Endodermal cell (in vitro differentiated cells): ENCODE results near the gene AWAT2. TPM values are rescaled to one million over a fixed set of nuclear protein-coding genes. Genes with fewer than 3 reads are reported as not detected.

Experiments
- DNase-seq: peaks from one replicate; pipeline ENCODE4 v3.0.0-alpha.2; 2017
- H3K27ac ChIP-seq: 2 replicates; pipeline ENCODE4 v1.5.1; 2013; ENCODE audit warnings: mild to moderate bottlenecking, low read depth, low read length, moderate library complexity
- H3K27me3 ChIP-seq: 2 replicates; pipeline ENCODE4 v1.6.1; 2013; ENCODE audit warnings: mild to moderate bottlenecking, low read length, moderate library complexity; ENCODE audit not compliant: insufficient read depth, control insufficient read depth, poor library complexity, severe bottlenecking
- H3K36me3 ChIP-seq: 2 replicates; pipeline ENCODE4 v1.7.0; 2013; ENCODE audit warnings: mild to moderate bottlenecking, low read length, moderate library complexity; ENCODE audit not compliant: control insufficient read depth, insufficient read depth
- H3K4me1 ChIP-seq: one replicate; pipeline ENCODE4 v1.7.0; 2013; ENCODE audit warnings: low read length; ENCODE audit not compliant: control insufficient read depth, insufficient read depth
- H3K4me3 ChIP-seq: 2 replicates; pipeline ENCODE4 v1.5.1; 2013; ENCODE audit warnings: mild to moderate bottlenecking, low read length, moderate library complexity
- H3K9ac ChIP-seq: 2 replicates; pipeline ENCODE4 v1.6.1; 2013; ENCODE audit warnings: mild to moderate bottlenecking, low read length, moderate library complexity; ENCODE audit not compliant: poor library complexity, severe bottlenecking; ENCODE audit errors: extremely low read depth
- H3K9me3 ChIP-seq: 2 replicates; pipeline ENCODE4 v1.6.1; 2013; ENCODE audit warnings: mild to moderate bottlenecking, low read length, moderate library complexity; ENCODE audit not compliant: control insufficient read depth
- H3K27ac Mint-ChIP-seq: 2 replicates; pipeline ENCODE4 v1.8.0; 2020; ENCODE audit warnings: mixed read lengths
- H3K27me3 Mint-ChIP-seq: 2 replicates; pipeline ENCODE4 v1.8.0; 2021; ENCODE audit warnings: mild to moderate bottlenecking, mixed read lengths; ENCODE audit not compliant: insufficient read depth
- H3K36me3 Mint-ChIP-seq: 2 replicates; pipeline ENCODE4 v1.8.0; 2020; ENCODE audit warnings: low read depth, mixed read lengths
- H3K4me1 Mint-ChIP-seq: 2 replicates; pipeline ENCODE4 v1.8.0; 2020; ENCODE audit warnings: mixed read lengths
- H3K4me3 Mint-ChIP-seq: 2 replicates; pipeline ENCODE4 v1.8.0; 2020; ENCODE audit warnings: mild to moderate bottlenecking, moderate library complexity, mixed read lengths
- H3K9me3 Mint-ChIP-seq: 2 replicates; pipeline ENCODE4 v1.8.0; 2020; ENCODE audit warnings: mild to moderate bottlenecking, mixed read lengths
- CTCF ChIP-seq: fragments of 200-600 bp; sonication (generic); conservative IDR thresholded peaks from 2 replicates; pipeline ENCODE4 v1.5.0; 2021; ENCODE audit warnings: antibody characterized with exemption, mild to moderate bottlenecking
- WGBS, 2 experiments: methylation state at CpG; one replicate each; pipeline versions ENCODE4 v1.1.5 to v1.1.7; 2013; ENCODE audit warnings: missing lambda C conversion rate in 2 of 2, mixed read lengths in 1 of 2; ENCODE audit not compliant: insufficient coverage in 1 of 2, insufficient read length in 1 of 2; 5-methylcytosine and 5-hydroxymethylcytosine counted together
- total RNA-seq, 2 donors: library from RNA; stranded (reverse); fragmentation: NEBNext Ultra II Directional in 1 of 2; extraction: Animal tissue kit (Norgen Biotek cat#: 25700) in 1 of 2; gene quantifications; 2 replicates in 1 of 2; 3 replicates in 1 of 2; pipeline ENCODE4 v1.2.1, GENCODE V29; 2021

Gene AWAT2
- total RNA-seq, 2 donors from 2014 or later, result not detected

- H3K36me3 Mint-ChIP-seq, result no peaks in the 10 kb centered on the region
- no peak within 1 kb of the TSS for H3K4me3 Mint-ChIP-seq
- no peaks in the 10 kb centered on the region for H3K27me3 ChIP-seq
- no peak for TF ChIP-seq CTCF
- H3K4me1 Mint-ChIP-seq, result peaks cover 9% of the 10 kb centered on the region
- no peaks in the 10 kb centered on the region for H3K9me3 ChIP-seq
- no peaks in the 10 kb centered on the region for H3K36me3 ChIP-seq
- no peak for DNase-seq
- no peak within 1 kb of the TSS for H3K27ac Mint-ChIP-seq
- H3K4me1 ChIP-seq, result no peaks in the 10 kb centered on the region
- no peak within 1 kb of the TSS for H3K9ac ChIP-seq
- H3K9me3 Mint-ChIP-seq, result peaks cover 76% of the 10 kb centered on the region
- no peak within 1 kb of the TSS for H3K27ac ChIP-seq
- WGBS, 2 experiments, result 93 to 98% methylated on average over 5 to 13 of the region's 14 CpGs
- peaks cover 19% of the 10 kb centered on the region for H3K27me3 Mint-ChIP-seq
- H3K4me3 ChIP-seq, result no peak within 1 kb of the TSS
Measured at GRCh38 chrX:70062076-70062475, 12.3 kb upstream of the AWAT2 start, which contains the start of gene OTUD6A. TSS of gene OTUD6A (plus strand) at chrX:70062457. CDS start at chrX:70062525, 68 bp downstream.

GRCh38 chrX:70054391-70054790 is 4.7 kb upstream of the AWAT2 start:
- no peaks in the 10 kb centered on the region for H3K9me3 ChIP-seq
- 90 to 96% methylated on average over 2 to 5 of the region's 5 CpGs for WGBS, 2 experiments
- H3K27me3 ChIP-seq, result no peaks in the 10 kb centered on the region
- Mint-ChIP-seq H3K9me3 (peaks cover 57% of the 10 kb centered on the region), H3K27me3 (no peaks in the 10 kb centered on the region), H3K4me3 (no peak overlapping the region), H3K36me3 (no peaks in the 10 kb centered on the region), H3K4me1 (no peaks in the 10 kb centered on the region), H3K27ac (no peak overlapping the region)
- no peak overlapping the region for H3K27ac ChIP-seq
- no peaks in the 10 kb centered on the region for H3K36me3 ChIP-seq
- TF ChIP-seq CTCF, result no peak
- H3K9ac ChIP-seq, result no peak overlapping the region
- H3K4me1 ChIP-seq, result no peaks in the 10 kb centered on the region
- DNase-seq, result no peak
- no peak overlapping the region for H3K4me3 ChIP-seq

- H3K27me3 ChIP-seq, result no peaks in the 10 kb centered on the region
- Mint-ChIP-seq H3K27me3 (no peaks in the 10 kb centered on the region), H3K36me3 (no peaks in the 10 kb centered on the region), H3K27ac (no peak overlapping the region), H3K9me3 (peaks cover 54% of the 10 kb centered on the region), H3K4me1 (no peaks in the 10 kb centered on the region), H3K4me3 (no peak overlapping the region)
- TF ChIP-seq CTCF, result no peak
- DNase-seq, result no peak
- H3K4me3 ChIP-seq, result no peak overlapping the region
- no peaks in the 10 kb centered on the region for H3K36me3 ChIP-seq
- 50 to 87% methylated on average over 2 to 11 of the region's 11 CpGs for whole genome bisulfite sequencing, 2 experiments
- H3K4me1 ChIP-seq, result no peaks in the 10 kb centered on the region
- H3K27ac ChIP-seq, result no peak overlapping the region
- no peak overlapping the region for H3K9ac ChIP-seq
- no peaks in the 10 kb centered on the region for H3K9me3 ChIP-seq
Measured at GRCh38 chrX:70052895-70053615, 3.3 kb upstream of the AWAT2 start.
